ENCODE results near the gene AHI1. TPM values are rescaled to one million over a fixed set of nuclear protein-coding genes. Genes with fewer than 3 reads are reported as not detected.
A peak's percentile ranks its signal among the peaks of the same experiment; 100 is the strongest.

The AHI1 gene
- total and polyA plus RNA-seq, 8 donors: 3.7 to 89.9 (median 49.5) TPM

- no peaks in the 10 kb centered on the region for H3K27me3 ChIP-seq
- peaks cover 0 to 29% (median 21%) of the 10 kb centered on the region in 4 donors for H3K36me3 ChIP-seq
- H3K27ac ChIP-seq: no peak overlapping the region
- H3K9me3 ChIP-seq: no peaks in the 10 kb centered on the region
- peaks cover 0 to 10% (median 4%) of the 10 kb centered on the region in 4 donors for H3K4me1 ChIP-seq
- no peak for DNase-seq
- intact Hi-C loops (cut with DNase I; ENCODE audit: low total_unique reads): no loop called here
- no peak overlapping the region for H3K4me3 ChIP-seq
- no peak for TF ChIP-seq POLR2A (IDR thresholded peaks at IDR 0.05)
- no peak for TF ChIP-seq EP300 (IDR thresholded peaks at IDR 0.05)
- TF ChIP-seq CTCF (IDR thresholded peaks at IDR 0.05): no peak
- TF ChIP-seq POLR2AphosphoS5 (IDR thresholded peaks at IDR 0.05): no peak
Observed at GRCh38 chr6:135458051-135458450, 39.5 kb downstream of the AHI1 start.

GRCh38 chr6:135451617-135452190 lies 45.8 kb downstream of the AHI1 start:
- intact Hi-C loops (cut with DNase I; ENCODE audit: low total_unique reads): no loop called here
- Histone ChIP-seq H3K4me1 (peaks cover 0 to 10% (median 4%) of the 10 kb centered on the region in 4 donors), H3K4me3 (no peak overlapping the region), H3K36me3 (peaks cover 0 to 47% (median 36%) of the 10 kb centered on the region in 4 donors), H3K9me3 (no peaks in the 10 kb centered on the region), H3K27ac (no peak overlapping the region), H3K27me3 (no peaks in the 10 kb centered on the region)
- WGBS, 5 donors: 5 to 17% (median 12%) methylated on average over 2 of the region's 2 CpGs
- DNase-seq: peak in 1 of 2 donors; percentile 64
- TF ChIP-seq POLR2AphosphoS5 (IDR thresholded peaks at IDR 0.05): no peak
- TF ChIP-seq EP300 (IDR thresholded peaks at IDR 0.05): no peak
- peak in 4 of 7 experiments; percentile 53 to 70 (median 61) for TF ChIP-seq CTCF (IDR thresholded peaks at IDR 0.05)
- TF ChIP-seq POLR2A (IDR thresholded peaks at IDR 0.05): no peak

- intact Hi-C loops (cut with DNase I; ENCODE audit: low total_unique reads): no loop called here
- WGBS, 5 donors: 88 to 91% (median 91%) methylated on average over 5 of the region's 5 CpGs
- no peaks in the 10 kb centered on the region for H3K4me1 ChIP-seq
- no peaks in the 10 kb centered on the region for H3K9me3 ChIP-seq
- H3K27me3 ChIP-seq: no peaks in the 10 kb centered on the region
- DNase-seq: no peak
- H3K4me3 ChIP-seq: no peak overlapping the region
- H3K36me3 ChIP-seq: peaks cover 0 to 58% (median 50%) of the 10 kb centered on the region in 4 donors
- no peak overlapping the region for H3K27ac ChIP-seq
- TF ChIP-seq CTCF (IDR thresholded peaks at IDR 0.05) (no peak), EP300 (IDR thresholded peaks at IDR 0.05) (no peak), POLR2A (IDR thresholded peaks at IDR 0.05) (no peak), POLR2AphosphoS5 (IDR thresholded peaks at IDR 0.05) (no peak)
Observed at GRCh38 chr6:135449246-135449645, 48.3 kb downstream of the AHI1 start.

GRCh38 chr6:135440087-135440792 lies 57.3 kb downstream of the AHI1 start:
- no peaks in the 10 kb centered on the region for H3K27me3 ChIP-seq
- 62 to 77% (median 72%) methylated on average over 8 of the region's 8 CpGs for WGBS, 5 donors
- H3K27ac ChIP-seq: peak overlapping the region in 1 of 5 donors; percentile 6
- no peak for DNase-seq
- intact Hi-C loops (cut with DNase I; ENCODE audit: low total_unique reads): no loop called here
- peaks cover under 1 to 78% (median 54%) of the 10 kb centered on the region in 4 donors for H3K36me3 ChIP-seq
- no peak overlapping the region for H3K4me3 ChIP-seq
- H3K9me3 ChIP-seq: no peaks in the 10 kb centered on the region
- TF ChIP-seq CTCF (IDR thresholded peaks at IDR 0.05) (no peak), POLR2A (IDR thresholded peaks at IDR 0.05) (no peak), POLR2AphosphoS5 (IDR thresholded peaks at IDR 0.05) (no peak), EP300 (IDR thresholded peaks at IDR 0.05) (no peak)
- peaks cover 0 to 17% (median 3%) of the 10 kb centered on the region in 4 donors for H3K4me1 ChIP-seq

All from stomach (tissue), 9 donors.